Memory B cell (primary cell): ENCODE data around the gene ARHGAP27.

Experiments used
- ATAC-seq: fragments of 150-1000 bp; cut with Tn5 transposase; 2 replicates; pipeline ENCODE4 v1.10.0; 2021; ENCODE audit warnings: low read depth, mild to moderate bottlenecking, moderate library complexity
- DNase-seq, 2 donors: peaks; one replicate each; pipeline ENCODE4 v3.0.0; 2022; ENCODE audit warnings: low spot score in 2 of 2
- H3K27ac Mint-ChIP-seq: one replicate; pipeline ENCODE4 v1.8.0; 2022; ENCODE audit warnings: mild to moderate bottlenecking, moderate library complexity, mixed read lengths
- H3K27me3 Mint-ChIP-seq: one replicate; pipeline ENCODE4 v1.8.0; 2022; ENCODE audit warnings: mixed read lengths
- H3K36me3 Mint-ChIP-seq: one replicate; pipeline ENCODE4 v1.8.0; 2022; ENCODE audit warnings: mild to moderate bottlenecking, mixed read lengths
- H3K4me1 Mint-ChIP-seq: one replicate; pipeline ENCODE4 v1.8.0; 2022; ENCODE audit warnings: mixed read lengths
- H3K4me3 Mint-ChIP-seq: one replicate; pipeline ENCODE4 v1.8.0; 2022; ENCODE audit warnings: mild to moderate bottlenecking, moderate library complexity, mixed read lengths
- H3K9me3 Mint-ChIP-seq: one replicate; pipeline ENCODE4 v1.8.0; 2022; ENCODE audit warnings: mixed read lengths

ARHGAP27 gene

DNA sequence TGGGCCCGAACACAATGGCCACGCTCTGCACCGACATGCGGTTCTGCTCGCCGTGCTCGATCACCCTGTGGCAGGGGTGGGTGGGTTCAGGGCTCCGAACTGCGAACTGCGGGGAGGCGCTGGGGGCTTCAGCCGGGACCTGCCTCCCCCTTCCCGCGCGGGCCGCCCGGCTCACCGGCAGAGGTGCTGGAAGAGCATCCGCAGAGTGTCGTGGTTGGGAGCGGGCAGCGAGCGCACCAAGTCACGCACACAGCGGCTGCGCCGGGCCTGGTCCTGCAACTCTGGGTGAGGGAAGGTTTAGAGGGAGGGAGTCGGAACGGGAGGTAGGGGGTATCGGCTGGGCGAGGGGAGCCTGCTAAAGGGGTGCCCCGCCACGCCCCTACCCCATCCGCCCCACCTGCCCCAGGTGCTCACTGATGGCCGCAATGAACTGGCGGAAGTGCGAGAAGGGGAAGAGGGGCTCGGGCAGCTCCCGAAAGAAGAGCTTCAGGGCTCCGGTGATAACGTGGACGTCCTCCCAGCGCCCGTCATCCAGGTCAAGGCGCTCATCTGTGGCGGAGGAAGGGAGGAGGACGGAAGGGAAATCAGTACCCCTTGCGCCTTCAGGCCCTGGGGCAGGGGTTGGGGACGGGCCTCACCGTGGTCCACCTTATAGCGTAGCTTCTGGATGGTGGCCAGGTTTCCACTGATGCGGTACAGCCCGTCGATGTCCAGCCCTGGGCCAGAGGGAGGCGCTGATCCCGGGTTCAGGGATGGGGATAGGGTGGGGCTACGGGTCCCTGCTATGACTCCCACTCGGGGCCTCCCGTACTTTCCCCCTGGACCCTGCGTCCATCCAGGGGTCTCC lies 36.9 kb downstream of the ARHGAP27 start:
- Mint-ChIP-seq H3K36me3 (peaks cover 19% of the 10 kb centered on the region), H3K4me3 (no peak overlapping the region), H3K27ac (no peak overlapping the region), H3K27me3 (peaks cover 5% of the 10 kb centered on the region), H3K4me1 (peaks cover 13% of the 10 kb centered on the region), H3K9me3 (no peaks in the 10 kb centered on the region)
- no peak for DNase-seq
- no peak for ATAC-seq

DNA sequence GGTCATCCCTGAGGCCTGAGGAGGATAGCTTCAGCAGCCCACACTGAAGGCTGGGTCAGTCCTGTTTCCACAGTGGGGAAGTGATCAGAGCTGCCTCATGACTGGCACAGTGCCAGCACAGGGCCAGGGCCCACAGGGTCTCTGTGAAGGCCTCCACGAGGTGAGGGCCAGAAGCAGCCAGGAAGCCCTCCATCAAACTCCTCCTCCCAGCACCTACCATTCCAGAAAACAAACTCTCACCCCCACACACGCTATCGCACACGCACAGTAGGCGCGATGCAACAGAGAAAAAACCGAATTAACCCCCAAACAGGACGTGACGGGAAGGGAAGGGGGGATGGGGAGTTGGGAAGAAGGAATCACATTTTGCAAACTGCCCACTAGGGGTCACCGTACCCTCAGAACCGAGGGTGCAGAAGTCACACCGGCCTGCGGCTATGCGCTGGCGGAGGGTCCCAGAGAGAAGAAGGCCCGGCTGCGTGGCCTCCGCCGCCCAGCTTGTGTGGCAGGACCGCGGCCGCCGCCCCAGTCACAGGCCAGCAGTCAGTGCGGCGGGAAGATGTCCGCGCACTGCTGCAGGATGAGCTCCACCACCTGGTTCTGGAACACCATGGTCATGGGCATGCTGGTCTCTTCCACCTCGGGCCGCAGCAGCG lies 37.6 kb downstream of the ARHGAP27 start:
- no peaks in the 10 kb centered on the region for H3K9me3 Mint-ChIP-seq
- ATAC-seq, result peak; percentile 64
- H3K27me3 Mint-ChIP-seq, result peaks cover 5% of the 10 kb centered on the region
- DNase-seq, result peak in 1 of 2 donors; percentile 25
- H3K27ac Mint-ChIP-seq, result no peak overlapping the region
- H3K4me1 Mint-ChIP-seq, result peaks cover 13% of the 10 kb centered on the region
- H3K4me3 Mint-ChIP-seq, result no peak overlapping the region
- peaks cover 16% of the 10 kb centered on the region for H3K36me3 Mint-ChIP-seq

GRCh38 chr17:45394564-45394912 lies 38.1 kb downstream of the ARHGAP27 start:
- Mint-ChIP-seq H3K27ac (no peak overlapping the region), H3K27me3 (peaks cover 5% of the 10 kb centered on the region), H3K36me3 (peaks cover 16% of the 10 kb centered on the region), H3K4me1 (peaks cover 13% of the 10 kb centered on the region), H3K9me3 (no peaks in the 10 kb centered on the region), H3K4me3 (no peak overlapping the region)
- ATAC-seq (no peak), DNase-seq (no peak)

- Mint-ChIP-seq H3K4me1 (peaks cover 13% of the 10 kb centered on the region), H3K27me3 (peaks cover 5% of the 10 kb centered on the region), H3K4me3 (no peak overlapping the region), H3K9me3 (no peaks in the 10 kb centered on the region), H3K27ac (no peak overlapping the region), H3K36me3 (peaks cover 15% of the 10 kb centered on the region)
- DNase-seq, result no peak
- ATAC-seq, result no peak
These were observed 38.6 kb downstream of the ARHGAP27 start for GRCh38 chr17:45394091-45394490.

DNA sequence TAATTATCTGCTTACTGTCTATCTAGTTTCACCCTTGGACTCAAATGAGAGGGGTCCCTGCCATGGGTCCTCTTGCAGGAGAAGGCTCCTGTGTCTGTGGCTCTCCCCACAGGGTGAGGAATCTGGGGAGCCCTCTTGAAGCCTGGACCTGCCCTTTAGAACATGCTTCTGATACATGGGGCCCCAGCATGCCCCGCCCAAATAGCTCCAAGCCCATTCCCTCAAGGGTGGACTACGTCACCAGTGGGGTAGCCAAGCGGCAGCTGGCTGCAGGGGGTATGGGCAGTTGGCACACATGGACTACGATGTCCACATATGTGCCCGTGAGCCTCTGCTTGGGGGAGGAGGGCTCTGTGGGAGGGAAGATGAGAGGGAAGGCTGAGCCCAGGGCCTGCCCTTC lies 39.3 kb downstream of the ARHGAP27 start:
- peaks cover 12% of the 10 kb centered on the region for H3K36me3 Mint-ChIP-seq

DNA sequence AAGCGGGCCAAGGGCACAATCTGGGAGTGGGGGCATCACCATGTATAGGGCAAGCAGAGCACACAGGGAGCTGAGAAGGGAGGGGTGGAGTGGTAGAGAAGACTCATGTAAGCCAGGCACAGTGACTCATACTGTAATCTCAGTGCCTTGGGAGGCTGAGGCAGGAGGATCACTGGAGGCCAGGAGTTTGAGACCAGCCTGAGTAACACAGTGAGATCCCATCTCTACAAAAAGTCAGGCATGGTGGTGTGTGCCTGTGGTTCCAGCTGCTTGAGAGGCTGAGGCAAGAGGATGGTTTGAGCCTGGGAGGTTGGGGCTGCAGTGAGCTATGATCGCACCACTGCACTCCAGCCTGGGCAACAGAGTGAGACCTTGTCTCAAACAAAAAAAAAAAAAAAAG lies 40.8 kb downstream of the ARHGAP27 start:
- Mint-ChIP-seq H3K27me3 (peaks cover 18% of the 10 kb centered on the region), H3K27ac (no peak overlapping the region), H3K36me3 (peaks cover 5% of the 10 kb centered on the region), H3K4me1 (peaks cover 17% of the 10 kb centered on the region), H3K4me3 (no peak overlapping the region), H3K9me3 (no peaks in the 10 kb centered on the region)
- ATAC-seq (no peak), DNase-seq (no peak)

More for the DNA sequence above, 39.3 kb downstream of the ARHGAP27 start:
- no peak overlapping the region for H3K4me3 Mint-ChIP-seq
- no peak overlapping the region for H3K27ac Mint-ChIP-seq
- no peak for ATAC-seq
- peaks cover 17% of the 10 kb centered on the region for H3K4me1 Mint-ChIP-seq
- no peak for DNase-seq
- no peaks in the 10 kb centered on the region for H3K9me3 Mint-ChIP-seq
- peaks cover 11% of the 10 kb centered on the region for H3K27me3 Mint-ChIP-seq

DNA sequence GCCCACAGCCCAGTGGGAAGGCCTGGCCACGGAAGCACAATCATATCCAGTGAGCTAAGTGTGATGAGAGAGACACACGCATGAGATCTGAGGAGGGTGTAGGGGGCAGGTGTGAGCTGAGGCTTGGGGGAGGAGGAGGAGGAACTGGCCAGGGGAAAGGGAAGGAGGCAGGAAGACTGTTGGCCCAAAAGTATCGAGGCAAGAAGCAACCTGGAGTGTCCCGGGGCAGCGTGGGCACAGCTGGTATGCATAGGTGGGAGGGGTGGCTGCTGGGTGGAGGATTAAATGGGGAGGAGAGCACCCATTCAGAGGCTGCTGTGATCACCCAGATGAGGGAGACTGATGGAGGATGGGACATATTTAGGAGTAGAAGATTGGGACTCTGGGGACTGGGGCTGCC lies 41.4 kb downstream of the ARHGAP27 start:
- H3K4me3 Mint-ChIP-seq, result no peak overlapping the region
- no peak for DNase-seq
- H3K36me3 Mint-ChIP-seq, result peaks cover 3% of the 10 kb centered on the region
- H3K27me3 Mint-ChIP-seq, result peaks cover 18% of the 10 kb centered on the region
- ATAC-seq, result no peak
- H3K9me3 Mint-ChIP-seq, result no peaks in the 10 kb centered on the region
- no peak overlapping the region for H3K27ac Mint-ChIP-seq
- H3K4me1 Mint-ChIP-seq, result peaks cover 17% of the 10 kb centered on the region

GRCh38 chr17:45389354-45389753 lies 43.3 kb downstream of the ARHGAP27 start:
- Mint-ChIP-seq H3K4me1 (peaks cover 22% of the 10 kb centered on the region), H3K27me3 (peaks cover 18% of the 10 kb centered on the region), H3K4me3 (no peak overlapping the region), H3K36me3 (no peaks in the 10 kb centered on the region), H3K27ac (no peak overlapping the region), H3K9me3 (no peaks in the 10 kb centered on the region)
- ATAC-seq, result no peak
- DNase-seq, result no peak

- H3K27ac Mint-ChIP-seq, result no peak overlapping the region
- no peaks in the 10 kb centered on the region for H3K9me3 Mint-ChIP-seq
These were observed 43.9 kb downstream of the ARHGAP27 start for GRCh38 chr17:45388604-45389325.

GRCh38 chr17:45387739-45388138 lies 44.9 kb downstream of the ARHGAP27 start:
- peaks cover 26% of the 10 kb centered on the region for H3K4me1 Mint-ChIP-seq
- DNase-seq, result no peak
- peaks cover 25% of the 10 kb centered on the region for H3K27me3 Mint-ChIP-seq
- ATAC-seq, result no peak
- H3K4me3 Mint-ChIP-seq, result no peak overlapping the region
- H3K9me3 Mint-ChIP-seq, result no peaks in the 10 kb centered on the region
- H3K27ac Mint-ChIP-seq, result no peak overlapping the region
- H3K36me3 Mint-ChIP-seq, result no peaks in the 10 kb centered on the region

More at GRCh38 chr17:45388604-45389325, 43.9 kb downstream of the ARHGAP27 start:
- H3K36me3 Mint-ChIP-seq, result no peaks in the 10 kb centered on the region
- H3K4me1 Mint-ChIP-seq, result peaks cover 26% of the 10 kb centered on the region
- peak; percentile 27 for ATAC-seq
- peaks cover 22% of the 10 kb centered on the region for H3K27me3 Mint-ChIP-seq
- no peak for DNase-seq
- H3K4me3 Mint-ChIP-seq, result no peak overlapping the region

GRCh38 chr17:45386178-45386577 lies 46.5 kb downstream of the ARHGAP27 start:
- Mint-ChIP-seq H3K36me3 (no peaks in the 10 kb centered on the region), H3K9me3 (no peaks in the 10 kb centered on the region), H3K27ac (no peak overlapping the region), H3K27me3 (peaks cover 20% of the 10 kb centered on the region), H3K4me1 (peaks cover 18% of the 10 kb centered on the region), H3K4me3 (no peak overlapping the region)
- ATAC-seq (no peak), DNase-seq (no peak)

DNA sequence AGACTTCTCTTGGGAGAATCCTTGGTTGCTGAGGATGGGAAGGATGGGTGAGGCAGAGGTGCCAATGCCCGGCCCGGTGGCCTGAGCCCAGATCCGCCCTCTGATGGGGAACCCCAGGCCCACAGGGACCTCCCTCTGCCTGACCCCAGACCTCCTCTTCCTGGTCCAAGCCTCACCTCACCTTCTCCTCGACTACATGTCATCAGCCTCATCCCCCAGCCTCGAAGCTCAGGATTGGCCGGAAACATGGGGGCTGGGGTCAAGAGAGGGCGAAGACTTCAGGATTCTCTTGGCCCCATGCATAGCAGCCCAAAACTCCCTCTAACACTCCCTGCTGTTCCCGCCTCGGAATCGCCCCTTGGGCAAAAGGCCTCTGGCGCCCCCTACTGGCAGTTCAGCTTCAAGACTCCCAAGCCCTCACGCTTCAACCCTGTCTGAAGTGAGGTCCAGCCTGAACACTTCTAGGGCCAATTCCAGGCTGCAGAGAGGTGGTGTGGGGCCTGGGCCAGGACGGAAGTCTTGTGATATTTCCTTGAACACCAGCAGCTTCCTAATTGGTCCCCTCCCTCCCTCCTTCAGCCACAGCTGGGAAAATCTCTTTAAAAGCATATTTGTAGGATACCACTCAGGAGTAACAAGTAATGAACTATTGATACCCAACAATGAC lies 47.2 kb downstream of the ARHGAP27 start:
- no peaks in the 10 kb centered on the region for H3K36me3 Mint-ChIP-seq
- peaks cover 17% of the 10 kb centered on the region for H3K4me1 Mint-ChIP-seq
- peaks cover 20% of the 10 kb centered on the region for H3K27me3 Mint-ChIP-seq
- H3K27ac Mint-ChIP-seq, result no peak overlapping the region
- H3K4me3 Mint-ChIP-seq, result no peak overlapping the region
- DNase-seq (peak; percentile 91), ATAC-seq (peak; percentile 94)
- H3K9me3 Mint-ChIP-seq, result no peaks in the 10 kb centered on the region

DNA sequence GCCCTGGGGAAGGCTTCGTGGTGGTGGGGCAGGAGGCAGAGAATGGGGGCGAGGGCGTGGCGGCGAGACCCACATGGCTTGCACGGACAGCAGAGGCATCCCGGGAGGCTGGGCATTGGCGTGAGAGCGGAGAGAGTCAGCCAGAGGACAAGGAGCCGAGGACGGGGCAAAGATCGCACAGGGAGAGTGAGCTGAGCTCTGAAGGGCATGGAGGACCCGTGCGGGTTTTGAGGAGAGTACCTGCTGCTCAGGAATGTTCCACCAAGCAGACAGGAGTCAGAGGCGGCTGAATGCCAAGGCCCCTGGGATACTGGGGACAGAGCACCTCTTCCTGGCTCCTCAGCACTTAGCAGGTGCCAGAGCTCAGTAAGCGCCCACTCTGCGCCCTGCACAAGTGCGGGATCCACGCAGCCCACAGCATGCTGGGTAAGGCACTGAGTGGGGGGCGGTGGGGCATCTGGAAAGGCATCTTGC lies 47.8 kb downstream of the ARHGAP27 start:
- Mint-ChIP-seq H3K36me3 (no peaks in the 10 kb centered on the region), H3K4me3 (no peak overlapping the region), H3K27me3 (peaks cover 23% of the 10 kb centered on the region), H3K27ac (no peak overlapping the region), H3K4me1 (peaks cover 22% of the 10 kb centered on the region), H3K9me3 (no peaks in the 10 kb centered on the region)
- ATAC-seq (no peak), DNase-seq (no peak)
